T-helper 9 cell (primary cell): ENCODE results near the gene CPNE7.

ENCODE experiments used
- DNase-seq: peaks from one replicate; pipeline ENCODE4 v3.0.0-alpha.2; 2020

The CPNE7 gene

DNA sequence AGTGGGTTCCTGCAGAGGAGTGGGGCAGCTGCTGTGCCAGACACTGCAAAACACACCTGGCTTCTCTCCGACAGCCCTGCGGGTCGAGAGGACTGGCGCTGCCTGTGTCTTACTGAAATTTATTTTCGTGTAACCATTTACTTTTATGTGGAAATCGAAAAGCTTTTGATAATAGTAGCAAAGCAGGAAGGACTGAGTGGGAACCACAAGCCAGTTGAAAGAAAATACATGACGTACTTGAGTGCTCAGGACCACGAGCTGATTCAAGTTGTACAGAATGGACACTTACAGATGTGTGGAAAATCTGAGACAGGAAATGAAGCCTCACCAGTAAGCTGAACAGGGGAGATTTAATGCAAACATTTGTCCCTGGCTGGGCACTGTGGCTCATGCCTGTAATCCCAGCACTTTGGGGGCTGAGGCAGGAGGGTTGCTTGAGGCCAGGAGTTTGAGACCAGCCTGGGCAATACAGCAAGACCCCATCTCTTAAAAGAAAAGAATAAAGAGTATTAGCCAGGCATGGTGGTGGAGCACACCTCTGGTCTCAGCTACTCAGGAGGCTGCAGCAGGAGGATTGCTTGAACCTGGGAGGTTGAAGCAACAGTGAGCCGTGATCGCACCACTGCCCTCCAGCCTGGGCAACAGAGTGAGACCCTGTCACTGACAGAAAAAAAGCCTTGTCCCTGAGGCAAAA lies 26.4 kb upstream of the CPNE7 start:
- no peak for DNase-seq

DNA sequence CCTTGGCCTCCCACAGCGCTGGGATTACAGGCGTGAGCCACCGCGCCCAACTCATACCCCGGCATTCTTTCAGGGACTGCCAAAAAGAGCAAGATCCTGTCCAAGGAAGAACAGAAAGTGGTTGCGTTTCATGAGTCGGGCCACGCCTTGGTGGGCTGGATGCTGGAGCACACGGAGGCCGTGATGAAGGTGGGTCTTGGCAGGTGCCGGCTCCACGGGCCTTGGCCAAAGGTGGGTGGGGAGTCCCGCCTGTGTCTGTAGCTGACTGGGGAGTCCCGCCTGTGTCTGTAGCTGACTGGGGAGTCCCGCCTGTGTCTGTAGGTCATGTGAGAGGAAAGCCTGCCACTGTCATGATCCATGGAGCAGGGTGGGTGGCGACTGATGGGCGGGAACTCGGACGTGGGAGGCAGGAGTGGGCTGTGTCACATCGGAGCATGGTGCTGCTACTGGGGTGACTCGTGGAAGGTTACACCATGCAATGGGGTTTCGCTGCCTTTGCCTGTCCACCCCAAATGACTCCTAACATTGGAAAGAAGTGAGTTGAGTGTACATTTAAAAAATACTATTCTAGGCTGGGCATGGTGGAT lies 25.0 kb upstream of the CPNE7 start:
- no peak for DNase-seq

DNA sequence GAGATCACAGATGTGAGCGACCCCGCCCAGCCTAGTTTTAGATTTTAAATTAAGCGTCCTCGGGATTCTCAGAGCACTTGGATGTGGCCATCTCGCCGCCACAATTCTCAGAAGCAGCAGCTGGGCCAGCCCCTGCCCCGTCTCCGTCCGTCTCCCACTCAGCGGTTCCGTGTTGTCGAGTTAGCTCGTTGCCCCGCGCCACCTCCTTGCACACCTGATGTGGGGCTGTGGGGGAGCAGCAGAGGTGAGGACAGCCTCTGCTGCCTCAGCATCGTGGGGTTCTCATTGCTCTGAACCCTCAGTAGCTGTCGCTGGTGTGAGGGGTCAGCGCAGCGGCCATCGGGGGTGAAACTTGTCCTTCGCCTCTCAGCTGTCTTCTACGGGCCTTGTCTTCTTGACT lies 23.2 kb upstream of the CPNE7 start:
- no peak for DNase-seq

DNA sequence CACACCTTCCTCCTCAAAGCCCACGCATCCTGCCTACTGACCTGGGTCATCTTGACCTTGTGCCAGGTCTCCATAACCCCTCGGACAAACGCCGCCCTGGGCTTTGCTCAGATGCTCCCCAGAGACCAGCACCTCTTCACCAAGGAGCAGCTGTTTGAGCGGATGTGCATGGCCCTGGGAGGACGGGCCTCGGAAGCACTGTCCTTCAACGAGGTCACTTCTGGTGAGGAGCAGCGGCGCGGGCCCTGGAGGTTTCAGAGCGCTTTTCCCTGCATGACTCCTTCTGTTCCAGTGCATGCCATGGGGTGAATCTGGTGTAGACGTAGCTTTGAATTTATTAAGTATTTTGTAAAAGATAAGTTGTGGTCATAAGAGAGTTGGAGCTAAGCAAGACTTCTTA lies 22.6 kb upstream of the CPNE7 start:
- no peak for DNase-seq

DNA sequence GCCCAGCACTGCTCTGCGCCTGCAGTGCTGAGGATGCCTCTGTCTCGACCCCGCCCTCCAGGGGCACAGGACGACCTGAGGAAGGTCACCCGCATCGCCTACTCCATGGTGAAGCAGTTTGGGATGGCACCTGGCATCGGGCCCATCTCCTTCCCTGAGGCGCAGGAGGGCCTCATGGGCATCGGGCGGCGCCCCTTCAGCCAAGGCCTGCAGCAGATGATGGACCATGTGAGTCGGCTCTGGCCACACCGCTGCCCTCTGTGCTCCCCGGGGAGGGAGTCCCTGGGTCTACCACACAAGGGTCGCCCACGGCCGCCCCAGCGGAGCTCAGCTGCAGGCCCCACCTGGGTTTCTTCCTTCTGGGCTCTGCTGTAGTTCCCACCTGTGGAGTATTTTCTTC lies 21.8 kb upstream of the CPNE7 start:
- no peak for DNase-seq

DNA sequence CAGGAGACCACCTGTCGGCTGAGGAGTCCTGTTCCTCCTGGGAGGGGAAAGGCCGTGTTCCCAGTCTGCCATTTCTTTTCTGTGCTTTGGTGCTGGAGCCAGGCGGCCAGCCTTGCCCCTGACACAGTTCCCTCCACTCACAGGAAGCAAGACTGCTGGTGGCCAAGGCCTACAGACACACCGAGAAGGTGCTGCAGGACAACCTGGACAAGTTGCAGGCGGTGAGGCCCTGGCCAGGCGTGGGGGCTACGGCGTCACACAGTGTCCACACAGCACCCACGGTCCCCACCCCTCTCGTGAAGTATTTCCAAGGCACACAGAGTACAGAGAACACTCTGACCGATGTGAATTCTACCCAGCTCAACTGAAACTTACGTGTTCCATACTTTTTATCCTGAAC lies 21.2 kb upstream of the CPNE7 start:
- no peak for DNase-seq

DNA sequence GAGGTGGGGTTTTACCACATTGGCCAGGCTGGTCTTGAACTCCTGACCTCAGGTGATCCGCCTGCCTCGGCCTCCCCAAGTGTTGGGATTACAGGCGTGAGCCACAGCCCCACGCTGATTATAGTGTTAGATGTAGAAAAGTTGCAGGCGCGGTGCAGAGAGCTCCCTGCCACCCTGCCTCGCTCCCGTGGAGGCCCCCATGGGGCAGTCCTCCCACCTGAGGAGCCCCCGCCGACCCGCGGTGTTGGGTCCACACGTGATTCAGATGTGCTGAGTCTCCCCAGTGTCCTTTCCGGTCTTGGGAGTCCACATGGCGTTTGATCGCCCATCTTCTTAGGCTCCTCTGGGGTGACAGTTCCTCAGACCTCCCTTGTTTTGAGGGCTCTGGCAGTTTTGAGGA lies 20.3 kb upstream of the CPNE7 start:
- no peak for DNase-seq

DNA sequence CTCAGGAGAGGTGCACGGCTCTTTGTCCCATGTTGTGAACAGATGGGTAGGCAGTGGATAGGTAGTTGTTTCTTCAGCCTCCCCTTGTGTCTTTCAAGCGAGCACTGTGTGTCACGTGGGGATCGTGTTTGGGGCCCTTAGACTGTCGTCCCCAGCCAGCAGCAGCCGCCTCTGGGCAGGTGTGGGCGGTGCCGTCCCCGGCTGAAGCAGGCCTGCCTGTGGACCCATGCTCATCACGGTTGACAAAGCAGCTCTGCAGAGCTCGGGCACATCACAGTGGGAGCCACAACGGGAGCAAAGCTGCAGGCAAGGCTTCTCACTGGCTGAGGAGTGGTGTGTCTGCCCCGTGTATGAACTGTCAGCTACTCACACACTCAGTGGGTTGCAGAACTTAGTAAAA lies 19.8 kb upstream of the CPNE7 start:
- no peak for DNase-seq

DNA sequence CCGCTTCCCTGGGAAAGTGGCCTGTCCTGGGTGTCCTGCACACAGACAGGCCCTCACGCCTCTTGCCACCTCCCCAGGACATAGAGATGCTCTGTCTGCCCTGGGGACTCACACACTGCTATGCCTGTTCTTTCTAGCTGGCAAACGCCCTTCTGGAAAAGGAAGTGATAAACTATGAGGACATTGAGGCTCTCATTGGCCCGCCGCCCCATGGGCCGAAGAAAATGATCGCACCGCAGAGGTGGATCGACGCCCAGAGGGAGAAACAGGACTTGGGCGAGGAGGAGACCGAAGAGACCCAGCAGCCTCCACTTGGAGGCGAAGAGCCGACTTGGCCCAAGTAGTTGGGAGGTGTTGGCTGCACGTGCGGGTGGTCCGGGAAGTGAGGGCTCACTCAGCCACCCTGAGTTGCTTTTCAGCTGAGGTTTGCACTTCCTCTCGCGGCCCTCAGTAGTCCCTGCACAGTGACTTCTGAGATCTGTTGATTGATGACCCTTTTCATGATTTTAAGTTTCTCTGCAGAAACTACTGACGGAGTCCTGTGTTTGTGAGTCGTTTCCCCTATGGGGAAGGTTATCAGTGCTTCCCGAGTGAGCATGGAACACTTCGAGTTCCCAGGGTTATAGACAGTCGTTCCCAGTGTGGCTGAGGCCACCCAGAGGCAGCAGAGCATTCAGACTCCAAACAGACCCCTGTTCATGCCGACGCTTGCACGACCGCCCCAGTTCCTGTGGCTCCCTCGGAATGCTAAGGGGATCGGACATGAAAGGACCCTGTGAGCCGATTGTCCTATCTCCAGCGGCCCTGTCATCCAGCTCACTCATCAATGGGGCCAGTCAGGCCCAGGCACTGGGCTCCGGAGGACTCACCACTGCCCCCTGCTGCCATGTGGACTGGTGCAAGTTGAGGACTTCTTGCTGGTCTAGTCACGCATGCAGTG lies 18.5 kb upstream of the CPNE7 start:
- peak; percentile 78 for DNase-seq

DNA sequence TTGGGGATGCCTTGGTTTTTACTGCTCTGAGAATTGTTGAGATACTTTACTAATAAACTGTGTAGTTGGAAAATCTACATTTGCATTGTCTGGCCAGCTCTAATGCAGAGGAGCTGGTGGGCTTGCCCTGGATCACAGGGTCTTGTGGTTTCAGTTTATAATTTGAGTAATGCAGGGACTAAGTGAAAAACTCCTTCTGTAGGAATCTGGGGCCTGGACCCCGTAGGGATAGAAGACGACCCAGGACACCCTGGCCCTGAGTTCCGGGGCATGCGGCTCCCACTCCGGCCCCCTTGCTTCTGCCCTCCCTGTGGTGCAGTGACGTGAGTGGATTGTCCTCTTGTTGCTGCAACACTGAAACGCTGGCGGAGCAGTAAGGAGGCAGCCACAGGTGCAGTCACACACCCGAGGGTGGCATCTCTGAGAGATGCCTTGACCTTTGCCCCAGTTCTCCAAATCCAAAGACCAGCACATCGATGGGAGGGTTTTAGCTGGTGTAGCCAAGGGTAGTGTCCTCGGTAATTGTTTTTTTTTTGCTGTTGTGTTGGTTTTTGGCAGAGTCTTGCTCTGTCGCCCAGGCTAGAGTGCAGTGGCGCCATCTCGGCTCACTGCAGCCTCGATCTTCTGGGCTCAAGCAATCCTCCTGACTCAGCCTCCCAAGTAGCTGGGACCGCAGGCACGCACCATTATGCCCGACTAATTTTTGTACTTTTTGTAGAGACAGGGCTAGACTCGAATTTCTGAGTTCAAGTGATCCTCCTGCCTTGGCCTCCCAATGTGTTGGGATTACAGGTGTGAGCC lies 17.7 kb upstream of the CPNE7 start:
- DNase-seq, result no peak

DNA sequence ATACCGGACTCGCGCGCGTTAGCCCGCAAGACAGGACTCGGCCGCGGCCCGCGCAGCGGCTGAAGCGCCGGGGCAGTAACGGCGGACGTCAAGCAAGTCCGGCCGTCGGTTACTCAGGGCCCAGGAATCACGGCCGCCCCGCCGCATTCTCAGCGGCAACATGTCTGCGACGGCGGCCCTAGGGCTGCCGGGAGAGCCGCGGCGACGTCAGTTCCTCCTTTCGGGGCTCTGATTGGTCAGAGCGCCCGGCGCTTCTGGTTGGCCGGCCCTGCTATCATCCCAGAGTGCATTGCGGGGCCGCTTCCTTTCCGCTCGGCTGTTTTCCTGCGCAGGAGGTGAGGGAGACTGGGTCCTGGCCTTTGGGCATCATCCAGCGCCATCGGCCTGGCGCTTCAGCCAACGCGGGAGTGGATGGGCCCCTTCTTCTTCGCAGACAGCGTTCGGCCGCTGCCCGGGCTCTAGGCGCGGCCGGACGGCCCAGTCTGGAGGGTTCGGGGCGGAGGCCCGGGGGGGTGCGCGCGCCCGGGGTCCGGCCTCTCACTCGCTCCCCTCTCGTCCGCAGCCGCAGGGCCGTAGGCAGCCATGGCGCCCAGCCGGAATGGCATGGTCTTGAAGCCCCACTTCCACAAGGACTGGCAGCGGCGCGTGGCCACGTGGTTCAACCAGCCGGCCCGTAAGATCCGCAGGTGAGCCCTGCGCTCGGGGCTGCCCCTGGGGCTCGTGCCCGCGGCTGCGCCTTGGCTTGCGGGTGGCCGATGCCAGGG lies 15.0 kb upstream of the CPNE7 start, which contains the start of gene RPL13:
Gene RPL13, plus strand, starts transcription at position 305 of the 764 bp plus-strand sequence. Its CDS starts 278 bp downstream, at position 583.
- DNase-seq, result peak; percentile 86

DNA sequence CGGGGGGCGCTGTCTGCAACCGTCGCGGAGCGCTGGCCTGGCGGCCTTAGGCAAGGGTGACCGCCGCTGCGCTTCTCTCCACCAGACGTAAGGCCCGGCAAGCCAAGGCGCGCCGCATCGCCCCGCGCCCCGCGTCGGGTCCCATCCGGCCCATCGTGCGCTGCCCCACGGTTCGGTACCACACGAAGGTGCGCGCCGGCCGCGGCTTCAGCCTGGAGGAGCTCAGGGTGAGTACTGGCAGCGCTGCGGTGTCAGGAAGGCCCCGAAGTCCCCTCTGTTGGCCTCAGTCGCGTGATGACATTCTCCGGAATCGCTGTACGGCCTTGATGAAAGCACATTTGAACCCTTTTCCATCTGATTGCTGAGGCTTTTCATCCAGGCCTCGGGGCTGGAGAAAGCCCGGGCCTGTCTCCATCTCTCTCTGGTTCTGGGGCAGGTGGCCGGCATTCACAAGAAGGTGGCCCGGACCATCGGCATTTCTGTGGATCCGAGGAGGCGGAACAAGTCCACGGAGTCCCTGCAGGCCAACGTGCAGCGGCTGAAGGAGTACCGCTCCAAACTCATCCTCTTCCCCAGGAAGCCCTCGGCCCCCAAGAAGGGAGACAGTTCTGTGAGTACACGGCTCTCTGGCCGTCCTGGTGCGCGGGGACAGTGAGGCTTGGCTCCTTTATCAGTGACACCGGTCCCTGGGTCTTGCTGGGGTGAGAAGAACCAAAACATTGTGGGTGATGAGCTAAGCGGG lies 14.2 kb upstream of the CPNE7 start:
- DNase-seq, result no peak

DNA sequence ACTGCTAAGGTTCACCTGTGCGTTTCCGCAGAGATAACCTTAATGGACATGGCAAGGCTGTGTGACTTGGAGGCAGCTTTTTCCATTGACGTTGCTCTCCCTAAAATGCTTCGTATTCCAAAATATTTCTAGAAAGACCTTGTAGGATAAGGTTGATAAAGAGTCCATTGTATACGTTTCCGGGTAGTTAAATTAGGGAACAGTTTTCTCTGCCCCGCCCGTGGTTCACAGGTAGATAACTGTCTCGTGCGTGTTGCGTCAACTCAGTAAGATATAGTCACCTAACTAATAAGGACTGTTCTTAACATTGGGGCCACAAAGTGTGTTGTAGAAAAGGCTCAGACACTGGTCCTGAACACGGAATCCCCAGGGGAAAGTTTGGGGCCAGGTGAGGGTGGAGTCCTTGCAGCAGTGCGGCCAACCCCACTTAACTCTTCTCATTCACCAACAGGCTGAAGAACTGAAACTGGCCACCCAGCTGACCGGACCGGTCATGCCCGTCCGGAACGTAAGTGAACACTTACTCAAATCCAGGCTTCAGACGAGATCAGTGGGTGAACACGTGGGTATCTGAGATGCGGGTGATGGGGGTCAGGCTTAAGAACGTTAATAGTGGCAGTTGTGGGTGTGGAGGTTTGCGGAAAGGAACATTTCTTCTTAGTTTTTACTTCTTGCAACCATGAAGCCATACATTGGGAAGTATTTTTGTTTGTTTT lies 13.5 kb upstream of the CPNE7 start:
- DNase-seq, result no peak

DNA sequence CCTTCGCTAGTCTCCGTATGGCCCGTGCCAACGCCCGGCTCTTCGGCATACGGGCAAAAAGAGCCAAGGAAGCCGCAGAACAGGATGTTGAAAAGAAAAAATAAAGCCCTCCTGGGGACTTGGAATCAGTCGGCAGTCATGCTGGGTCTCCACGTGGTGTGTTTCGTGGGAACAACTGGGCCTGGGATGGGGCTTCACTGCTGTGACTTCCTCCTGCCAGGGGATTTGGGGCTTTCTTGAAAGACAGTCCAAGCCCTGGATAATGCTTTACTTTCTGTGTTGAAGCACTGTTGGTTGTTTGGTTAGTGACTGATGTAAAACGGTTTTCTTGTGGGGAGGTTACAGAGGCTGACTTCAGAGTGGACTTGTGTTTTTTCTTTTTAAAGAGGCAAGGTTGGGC lies 12.6 kb upstream of the CPNE7 start:
- no peak for DNase-seq

DNA sequence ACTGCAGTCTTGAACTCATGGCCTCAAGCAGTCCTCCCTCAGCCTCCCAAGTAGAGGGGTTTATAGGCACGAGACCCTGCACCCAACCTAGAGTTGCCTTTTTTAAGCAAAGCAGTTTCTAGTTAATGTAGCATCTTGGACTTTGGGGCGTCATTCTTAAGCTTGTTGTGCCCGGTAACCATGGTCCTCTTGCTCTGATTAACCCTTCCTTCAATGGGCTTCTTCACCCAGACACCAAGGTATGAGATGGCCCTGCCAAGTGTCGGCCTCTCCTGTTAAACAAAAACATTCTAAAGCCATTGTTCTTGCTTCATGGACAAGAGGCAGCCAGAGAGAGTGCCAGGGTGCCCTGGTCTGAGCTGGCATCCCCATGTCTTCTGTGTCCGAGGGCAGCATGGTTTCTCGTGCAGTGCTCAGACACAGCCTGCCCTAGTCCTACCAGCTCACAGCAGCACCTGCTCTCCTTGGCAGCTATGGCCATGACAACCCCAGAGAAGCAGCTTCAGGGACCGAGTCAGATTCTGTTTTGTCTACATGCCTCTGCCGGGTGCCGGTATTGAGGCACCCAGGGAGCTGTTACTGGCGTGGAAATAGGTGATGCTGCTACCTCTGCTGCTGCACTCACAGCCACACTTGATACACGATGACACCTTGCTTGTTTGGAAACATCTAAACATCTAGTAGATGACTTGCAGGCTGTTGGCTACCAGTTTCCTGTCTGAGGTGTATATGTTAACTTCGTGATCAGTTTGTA lies 11.7 kb upstream of the CPNE7 start:
- no peak for DNase-seq

DNA sequence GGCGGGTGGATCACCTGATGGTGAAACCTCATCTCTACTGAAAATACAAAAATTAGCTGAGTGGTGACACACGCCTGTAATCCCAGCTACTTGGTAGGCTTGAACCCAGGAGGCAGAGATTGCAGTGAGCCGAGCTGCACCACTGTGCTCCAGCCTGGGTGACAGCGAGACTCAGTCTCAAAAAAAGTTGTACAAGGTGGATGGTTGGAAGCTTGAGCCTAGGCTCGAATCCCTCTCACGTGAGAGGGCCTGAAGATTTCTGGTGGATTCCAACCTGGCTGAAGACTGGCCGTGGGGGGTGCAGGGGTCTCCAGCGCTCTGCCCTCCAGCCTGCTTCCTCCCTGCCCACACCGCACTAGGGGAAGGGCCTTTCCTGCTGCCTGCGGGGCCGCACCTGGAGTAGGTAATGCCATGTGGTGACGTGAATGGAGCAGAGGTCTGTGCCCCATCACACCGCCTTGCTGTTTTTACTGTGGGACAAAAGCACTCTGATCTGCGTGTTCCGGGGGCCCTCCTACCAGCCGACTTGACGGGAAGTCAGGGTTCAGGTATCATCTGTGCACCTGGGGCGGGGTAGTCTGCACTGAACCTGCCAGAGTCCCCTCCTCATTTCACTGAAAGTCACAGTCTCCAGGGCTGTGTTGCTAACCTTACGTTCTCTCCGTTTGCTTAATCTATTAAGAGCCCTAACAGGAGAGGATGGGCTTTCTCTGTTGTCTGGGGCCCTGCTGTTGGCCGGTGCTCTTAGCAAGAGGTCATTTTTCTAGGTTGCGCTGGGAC lies 10.9 kb upstream of the CPNE7 start:
- no peak for DNase-seq

DNA sequence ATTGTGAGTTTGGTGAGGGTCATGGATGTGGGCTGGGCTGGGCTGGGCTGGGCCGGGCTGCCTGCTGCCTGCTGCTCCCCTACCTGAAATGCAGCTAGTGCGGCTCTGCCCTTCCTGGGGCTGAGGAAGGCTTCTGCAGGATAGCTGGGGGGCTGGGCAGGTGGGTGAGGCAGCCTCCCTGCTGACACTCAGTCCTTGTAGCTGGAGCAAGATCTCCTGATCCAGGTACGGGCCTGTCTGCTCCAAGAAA lies 10.4 kb upstream of the CPNE7 start:
- DNase-seq, result no peak

DNA sequence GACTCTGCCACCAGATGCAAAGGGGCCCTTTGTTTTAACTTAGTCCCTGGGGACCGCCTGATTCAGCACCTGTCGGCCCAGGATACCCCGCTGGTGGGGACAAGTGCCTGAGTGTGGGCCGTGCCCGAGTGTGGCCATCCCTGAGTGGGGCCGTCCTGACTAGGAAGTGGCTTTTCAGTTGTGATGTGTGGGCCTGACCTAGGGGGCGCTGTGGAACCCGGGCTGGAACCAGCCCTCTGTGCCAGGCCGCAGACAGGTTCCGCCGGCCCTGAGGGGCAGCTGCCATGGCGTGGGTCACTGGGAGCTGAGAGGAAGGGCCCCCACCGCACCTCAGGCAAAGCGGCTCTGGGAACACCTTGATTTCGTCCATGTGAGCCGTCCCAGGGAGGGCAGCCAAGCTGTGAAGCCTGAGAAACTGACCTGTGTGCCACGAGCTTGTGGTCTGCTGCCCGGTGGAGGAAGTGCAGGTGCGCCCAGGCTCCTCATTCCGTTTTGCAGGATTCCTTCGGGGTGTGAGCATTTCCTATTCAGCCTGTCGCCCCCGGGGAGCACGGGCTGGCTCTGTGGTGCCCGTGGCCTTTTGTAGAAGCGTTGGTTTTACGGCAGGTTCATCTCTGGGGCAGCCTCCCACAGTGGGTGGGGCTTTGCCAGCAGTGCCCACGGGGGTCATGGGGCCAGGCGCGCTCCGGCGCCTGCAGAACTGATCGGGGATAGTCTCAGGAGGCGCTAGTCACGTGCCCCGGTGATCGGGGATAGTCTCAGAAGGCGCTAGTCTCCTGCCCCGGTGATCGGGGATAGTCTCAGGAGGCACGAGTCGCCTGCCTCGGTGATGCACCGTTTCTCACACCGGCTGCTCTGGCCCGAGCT lies 9.8 kb upstream of the CPNE7 start:
- peak; percentile 40 for DNase-seq
